Ascending aorta (tissue), 2 donors: ENCODE results near the gene SDHAF1. TPM values are rescaled to one million over a fixed set of nuclear protein-coding genes. Genes with fewer than 3 reads are reported as not detected.
"Not testable (repeated sequence)": the region's sequence is repeated elsewhere in the genome, so short reads cannot be mapped to it uniquely, and the experiment has no call there.

Experiments
- DNase-seq, 2 donors: peaks; one replicate each; pipeline ENCODE4 v3.0.0-alpha.2; 2019; ENCODE audit warnings: low spot score in 2 of 2
- H3K27ac ChIP-seq, 2 donors: fragments of 200-600 bp; sonication (generic); one replicate each; pipeline ENCODE4 v1.5.1; 2016 to 2017; ENCODE audit warnings: mild to moderate bottlenecking in 1 of 2
- H3K27me3 ChIP-seq: fragments of 200-600 bp; sonication (generic); one replicate; pipeline ENCODE4 v1.5.1; 2017
- H3K36me3 ChIP-seq, 2 donors: fragments of 200-600 bp; sonication (generic); one replicate each; pipeline ENCODE4 v1.5.1; 2016
- H3K4me1 ChIP-seq, 2 donors: fragments of 200-600 bp; sonication (generic); one replicate each; pipeline ENCODE4 v1.5.1; 2016 to 2017; ENCODE audit warnings: mild to moderate bottlenecking in 1 of 2
- H3K4me3 ChIP-seq, 2 donors: fragments of 200-600 bp; sonication (generic); one replicate each; pipeline ENCODE4 v1.5.1; 2016 to 2017; ENCODE audit warnings: mild to moderate bottlenecking in 1 of 2
- H3K9me3 ChIP-seq, 2 donors: fragments of 200-600 bp; sonication (generic); one replicate each; pipeline ENCODE4 v1.5.1; 2016
- CTCF ChIP-seq, 3 experiments: fragments of 200-600 bp in 2 of 3; fragments of 450-650 bp in 1 of 3; sonication (generic) in 2 of 3; IDR thresholded peaks; one replicate each; pipeline ENCODE4 v1.5.1; 2016 to 2019; ENCODE audit warnings: antibody characterized with exemption in 3 of 3, mild to moderate bottlenecking in 1 of 3, moderate library complexity in 1 of 3
- intact Hi-C: fragments of 100-400 bp; cut with DNase I; formaldehyde crosslinking; loops from one replicate; pipeline ENCODE4 v1.15.1; 2023
- total RNA-seq: library from RNA; depleted of rRNA; stranded (reverse); fragments of >200 nt; gene quantifications from one replicate; pipeline ENCODE4 v1.1.0, GENCODE V29; 2016

The SDHAF1 gene
- 107 TPM for total RNA-seq

- peak; percentile 85 to 98 for DNase-seq
- intact Hi-C loops: loop anchor here (1.0 to 5.0 kb wide), 5 partner anchors 19 to 255 kb away; partner anchors contain the start of genes ALKBH6, CLIP3, POLR2I and TBCB
Observed at GRCh38 chr19:35995048-35995993, at the start of gene SDHAF1. Gene SDHAF1, plus strand, starts transcription at chr19:35995188. Its CDS starts 87 bp downstream, at chr19:35995275.

GRCh38 chr19:35946203-35946602 lies 48.8 kb upstream of the SDHAF1 start:
- peaks cover 5 to 18% of the 10 kb centered on the region in 2 donors for H3K36me3 ChIP-seq
- H3K27me3 ChIP-seq: no peaks in the 10 kb centered on the region
- H3K27ac ChIP-seq: no peak overlapping the region
- no peaks in the 10 kb centered on the region for H3K9me3 ChIP-seq
- no peak overlapping the region for H3K4me3 ChIP-seq
- H3K4me1 ChIP-seq: no peaks in the 10 kb centered on the region
- TF ChIP-seq CTCF (IDR thresholded peaks at IDR 0.05): no peak
- DNase-seq: no peak
- intact Hi-C loops: no loop called here

More at GRCh38 chr19:35995048-35995993, at the start of gene SDHAF1:
- Histone ChIP-seq H3K4me3 (peak within 1 kb of the TSS; percentile 82 to 87), H3K27ac (peak within 1 kb of the TSS; percentile 73 to 74), H3K27me3 (no peaks in the 10 kb centered on the region), H3K4me1 (peaks cover 3 to 14% of the 10 kb centered on the region in 2 donors), H3K36me3 (peaks cover 0 to 10% of the 10 kb centered on the region in 2 donors), H3K9me3 (no peaks in the 10 kb centered on the region)
- TF ChIP-seq CTCF (IDR thresholded peaks at IDR 0.05): no peak

- TF ChIP-seq CTCF (IDR thresholded peaks at IDR 0.05): no peak
- Histone ChIP-seq H3K27ac (no peak overlapping the region), H3K4me3 (no peak overlapping the region), H3K27me3 (no peaks in the 10 kb centered on the region), H3K36me3 (peaks cover 5 to 10% of the 10 kb centered on the region in 2 donors), H3K4me1 (no peaks in the 10 kb centered on the region), H3K9me3 (no peaks in the 10 kb centered on the region)
- intact Hi-C loops: no loop called here
- DNase-seq: no peak
Observed at GRCh38 chr19:35949131-35949530, 45.9 kb upstream of the SDHAF1 start.

GRCh38 chr19:35955881-35956634 lies 38.9 kb upstream of the SDHAF1 start:
- intact Hi-C loops: no loop called here
- Histone ChIP-seq H3K9me3 (no peaks in the 10 kb centered on the region), H3K4me1 (peaks cover 0 to 5% of the 10 kb centered on the region in 2 donors), H3K36me3 (no peaks in the 10 kb centered on the region), H3K4me3 (no peak overlapping the region), H3K27me3 (no peaks in the 10 kb centered on the region), H3K27ac (no peak overlapping the region)
- no peak for TF ChIP-seq CTCF (IDR thresholded peaks at IDR 0.05)
- no peak for DNase-seq

GRCh38 chr19:35957411-35957810 lies 37.6 kb upstream of the SDHAF1 start:
- H3K4me1 ChIP-seq, H3K36me3 ChIP-seq, H3K9me3 ChIP-seq, intact Hi-C loops, H3K27ac ChIP-seq, H3K4me3 ChIP-seq, H3K27me3 ChIP-seq, DNase-seq: not testable (repeated sequence)
